ENCODE measurements around the gene KCNQ2.
A peak's percentile ranks its signal among the peaks of the same experiment; 100 is the strongest.

KCNQ2 gene

DNA sequence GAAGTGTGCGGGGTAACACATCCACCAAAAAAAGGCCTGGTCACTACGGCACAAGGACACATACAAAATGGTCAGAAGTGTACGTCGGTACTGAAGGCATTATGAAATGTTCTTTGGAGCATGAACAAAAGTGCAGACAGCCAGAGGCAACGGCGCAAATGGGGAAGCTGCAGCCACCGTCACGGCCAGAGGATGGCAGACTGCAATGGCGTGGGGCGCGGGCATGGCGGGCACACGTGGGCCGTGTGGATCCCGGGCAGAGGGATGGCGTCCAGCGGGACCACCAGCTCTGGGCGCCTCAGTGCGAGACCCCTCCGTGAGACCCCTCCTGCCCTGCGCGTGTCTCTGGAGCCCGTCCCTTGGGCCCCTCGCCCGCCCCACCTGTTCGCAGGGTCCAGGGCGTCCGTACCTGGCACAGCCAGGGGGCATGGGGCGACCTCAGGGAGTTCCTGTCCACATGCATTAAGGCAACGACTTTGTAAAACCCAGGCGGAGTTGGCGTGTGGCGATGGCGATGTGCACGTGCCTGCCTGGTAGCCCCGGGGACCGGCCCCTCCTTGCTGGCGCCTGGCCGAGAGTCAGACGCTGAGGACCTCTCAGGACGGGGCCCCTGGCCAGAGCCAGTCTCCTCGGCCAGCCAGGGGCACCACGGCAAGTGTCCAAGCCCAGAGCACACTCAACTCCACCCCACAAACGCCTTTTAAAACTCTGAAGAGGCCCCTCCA, 71.8 kb downstream of the KCNQ2 start:
- no peak for DNase-seq

DNA sequence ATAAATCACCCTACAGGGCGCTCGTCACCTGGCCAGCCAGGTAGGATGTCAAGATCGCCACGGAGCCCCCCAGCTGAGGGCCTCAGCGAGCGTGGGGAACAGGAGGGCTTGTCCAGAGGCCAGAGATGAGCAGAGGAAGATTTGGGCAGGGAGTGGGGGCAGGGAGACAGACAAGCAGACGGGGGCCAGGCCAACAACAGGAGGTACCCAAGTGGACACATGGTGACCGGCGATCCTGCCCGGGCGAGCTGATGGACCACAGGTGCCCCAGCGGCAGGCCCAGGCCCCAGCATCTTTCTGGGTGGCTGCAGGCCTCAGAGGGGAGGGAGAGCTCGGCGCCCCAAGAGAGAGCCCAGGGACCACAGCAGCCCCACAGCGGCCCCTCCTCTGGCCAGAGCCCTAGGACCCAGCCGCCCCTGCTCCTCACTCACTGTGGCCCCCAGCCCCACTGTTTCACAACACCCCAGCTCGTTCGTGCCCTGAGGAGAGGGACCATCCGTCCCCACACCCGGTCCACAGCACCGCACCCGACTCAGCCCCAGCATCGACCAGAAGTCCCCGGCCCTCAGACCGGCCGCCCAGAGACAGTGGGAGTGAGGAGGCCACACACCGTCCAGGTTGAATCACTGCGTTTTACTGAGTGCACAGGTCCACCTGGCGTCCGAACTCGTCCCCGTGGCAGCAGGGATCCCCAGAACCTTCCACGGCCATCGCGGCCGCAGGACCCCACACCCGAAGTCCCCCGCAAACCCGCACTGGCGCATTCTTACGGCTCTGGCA, 72.7 kb downstream of the KCNQ2 start:
- DNase-seq: no peak

DNA sequence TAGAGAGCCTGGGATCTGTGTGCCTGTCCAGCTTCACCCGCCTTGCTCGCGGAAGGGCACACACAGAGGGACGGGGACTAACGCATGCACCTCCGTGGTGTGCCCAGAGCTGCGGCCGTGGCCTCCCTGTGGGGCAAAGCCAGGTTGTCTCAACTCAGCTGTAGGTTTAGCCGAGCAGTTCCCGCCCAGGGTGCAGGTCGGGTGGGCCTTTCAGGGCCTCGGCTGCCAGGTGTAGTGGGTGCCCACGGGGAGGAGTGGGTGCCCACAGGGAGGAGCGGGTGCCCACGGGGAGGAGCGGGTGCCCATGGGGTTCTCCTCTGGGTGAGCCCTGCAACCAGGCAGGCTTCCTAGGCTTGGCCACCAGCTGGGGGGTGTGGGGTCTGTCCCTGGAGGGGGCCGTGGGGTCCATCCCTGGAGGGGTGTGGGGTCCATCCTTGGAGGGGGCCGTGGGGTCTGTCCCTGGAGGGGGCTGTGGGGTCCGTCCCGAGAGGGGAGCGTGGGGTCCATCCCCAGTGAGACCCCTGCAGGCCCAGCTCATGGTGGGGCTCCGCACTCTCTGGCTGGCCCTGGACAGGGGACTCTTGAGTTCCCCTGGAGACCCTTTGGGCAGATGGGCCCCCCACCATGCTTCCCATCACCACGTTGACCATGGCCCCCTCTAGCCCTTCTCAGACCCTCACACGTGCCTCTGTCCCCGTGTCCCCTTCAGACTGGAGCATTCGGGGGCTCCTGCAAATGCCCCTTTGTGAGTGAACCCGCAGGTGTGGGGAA, 73.5 kb downstream of the KCNQ2 start:
- no peak for DNase-seq

DNA sequence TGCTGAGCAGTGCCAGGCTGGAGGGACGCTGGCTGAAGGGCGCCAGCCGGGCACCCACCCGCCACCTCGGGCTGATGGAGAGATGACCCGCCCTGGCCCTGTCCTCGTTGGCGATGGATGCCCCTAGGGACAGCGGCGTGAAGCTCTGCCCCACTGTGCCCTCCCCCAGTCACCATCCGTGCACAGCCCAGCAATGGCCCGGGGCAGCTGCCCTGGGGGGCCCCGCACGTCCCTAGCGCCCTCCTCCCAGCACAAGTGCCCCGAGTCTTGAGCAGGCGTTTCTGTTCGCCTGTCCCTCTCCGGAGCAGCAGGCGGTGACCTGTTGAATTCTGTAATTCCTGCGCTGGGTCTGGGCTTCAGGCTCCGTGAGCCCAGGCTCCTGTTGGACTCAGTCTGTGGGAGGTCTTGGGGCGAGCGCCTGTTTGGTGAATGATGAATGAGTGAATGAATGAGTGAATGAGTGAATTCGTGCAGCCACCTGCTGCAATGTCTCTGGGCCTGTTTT, 74.5 kb downstream of the KCNQ2 start:
- DNase-seq: no peak

DNA sequence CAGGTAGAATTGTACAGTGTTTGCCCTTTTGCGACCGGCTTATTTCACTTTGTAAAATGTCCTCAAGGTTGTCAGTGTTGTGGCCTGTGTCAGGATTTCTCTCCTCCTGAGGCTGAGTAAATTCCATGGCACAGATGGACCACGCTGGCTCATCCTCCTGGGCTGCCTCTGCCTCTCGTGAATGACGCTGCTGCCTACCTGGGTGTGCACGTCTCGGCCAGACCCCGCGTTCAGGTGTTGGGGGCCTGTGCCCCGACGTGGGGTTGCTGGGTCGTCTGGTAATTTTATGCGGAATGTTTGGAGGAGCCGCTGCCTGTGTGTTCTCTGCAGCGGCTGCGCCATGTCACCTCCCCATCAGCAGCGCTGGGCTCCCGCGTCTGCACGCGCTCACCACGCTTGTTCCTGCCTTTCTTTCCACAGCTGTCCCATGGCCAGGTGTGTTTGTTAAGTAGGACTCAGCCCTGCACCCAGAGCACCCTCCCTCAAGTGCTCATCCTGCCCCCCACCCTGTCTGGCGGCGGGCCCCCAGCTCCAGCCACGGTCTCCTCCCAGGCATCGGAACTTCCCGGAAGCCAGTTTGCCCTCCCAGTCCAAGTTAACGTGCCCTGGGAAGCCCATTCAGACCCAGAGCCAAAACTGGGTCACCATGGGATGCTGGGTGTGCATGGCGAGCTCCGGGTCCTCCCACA, 75.2 kb downstream of the KCNQ2 start:
- DNase-seq: no peak

DNA sequence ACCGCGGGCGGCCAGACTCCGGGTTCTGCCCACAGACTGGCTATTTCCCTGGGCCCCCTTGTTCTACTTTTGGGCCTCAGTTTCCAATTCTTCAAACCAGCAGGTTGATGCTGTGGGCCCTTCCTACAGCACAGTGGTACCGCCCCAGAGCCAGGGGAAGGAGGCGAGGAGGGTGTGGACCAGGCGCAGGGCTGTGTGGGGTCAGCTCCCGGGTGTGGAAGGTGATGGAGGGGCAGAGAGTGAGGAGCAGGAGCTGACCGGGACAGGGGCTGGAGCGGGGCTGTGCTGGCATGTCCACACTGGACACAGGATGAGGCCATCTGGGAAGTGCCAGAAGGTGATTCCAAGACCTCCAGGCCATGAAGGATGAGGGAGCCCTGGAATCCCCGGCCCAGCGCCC, 76.2 kb downstream of the KCNQ2 start:
- no peak for DNase-seq

DNA sequence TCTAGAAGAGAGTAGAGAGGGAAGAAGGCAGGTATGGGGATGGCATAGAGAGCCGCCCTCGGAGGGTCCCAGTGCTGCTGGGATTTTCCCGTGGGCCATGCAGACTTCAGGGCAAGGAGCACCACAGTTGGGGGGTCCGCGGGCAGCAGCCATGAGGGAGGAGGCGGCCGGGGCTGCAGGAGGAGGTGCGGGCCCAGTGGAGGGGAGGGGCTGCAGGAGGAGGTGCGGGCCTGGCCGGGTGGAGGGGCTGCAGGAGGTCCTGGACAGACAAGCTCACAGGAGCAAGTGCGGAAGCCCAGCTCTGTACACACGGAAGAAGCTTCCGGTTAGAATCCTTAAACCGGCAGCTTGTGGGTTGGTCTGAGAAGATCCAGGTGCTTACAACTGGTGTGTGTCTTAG, 76.7 kb downstream of the KCNQ2 start:
- DNase-seq: no peak

DNA sequence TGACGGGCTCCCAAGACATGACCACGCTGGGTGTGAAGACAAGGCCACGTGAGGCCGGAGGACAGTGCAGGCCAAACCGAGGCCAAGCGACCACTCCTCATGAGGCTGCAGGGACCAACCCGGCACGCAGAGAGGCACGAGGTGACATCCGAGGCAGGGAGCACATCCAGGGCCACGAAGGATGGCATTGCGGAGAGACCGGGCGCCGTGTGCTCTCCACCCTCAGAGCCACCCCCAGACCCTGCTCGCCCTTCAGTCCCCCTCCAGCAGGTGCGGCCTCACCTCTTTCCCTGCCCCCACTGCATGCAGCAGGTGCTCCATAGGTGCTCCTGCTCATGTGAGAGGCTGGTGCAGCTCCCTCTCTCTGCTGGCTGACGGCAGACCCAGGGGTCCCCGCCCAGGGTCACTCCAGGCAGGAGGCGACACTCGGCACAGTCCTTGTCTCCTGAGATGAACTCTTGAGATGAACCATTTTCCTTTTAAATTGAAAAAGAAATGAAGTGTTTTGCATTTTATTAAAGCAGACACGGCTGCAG, 77.5 kb downstream of the KCNQ2 start:
- no peak for DNase-seq

DNA sequence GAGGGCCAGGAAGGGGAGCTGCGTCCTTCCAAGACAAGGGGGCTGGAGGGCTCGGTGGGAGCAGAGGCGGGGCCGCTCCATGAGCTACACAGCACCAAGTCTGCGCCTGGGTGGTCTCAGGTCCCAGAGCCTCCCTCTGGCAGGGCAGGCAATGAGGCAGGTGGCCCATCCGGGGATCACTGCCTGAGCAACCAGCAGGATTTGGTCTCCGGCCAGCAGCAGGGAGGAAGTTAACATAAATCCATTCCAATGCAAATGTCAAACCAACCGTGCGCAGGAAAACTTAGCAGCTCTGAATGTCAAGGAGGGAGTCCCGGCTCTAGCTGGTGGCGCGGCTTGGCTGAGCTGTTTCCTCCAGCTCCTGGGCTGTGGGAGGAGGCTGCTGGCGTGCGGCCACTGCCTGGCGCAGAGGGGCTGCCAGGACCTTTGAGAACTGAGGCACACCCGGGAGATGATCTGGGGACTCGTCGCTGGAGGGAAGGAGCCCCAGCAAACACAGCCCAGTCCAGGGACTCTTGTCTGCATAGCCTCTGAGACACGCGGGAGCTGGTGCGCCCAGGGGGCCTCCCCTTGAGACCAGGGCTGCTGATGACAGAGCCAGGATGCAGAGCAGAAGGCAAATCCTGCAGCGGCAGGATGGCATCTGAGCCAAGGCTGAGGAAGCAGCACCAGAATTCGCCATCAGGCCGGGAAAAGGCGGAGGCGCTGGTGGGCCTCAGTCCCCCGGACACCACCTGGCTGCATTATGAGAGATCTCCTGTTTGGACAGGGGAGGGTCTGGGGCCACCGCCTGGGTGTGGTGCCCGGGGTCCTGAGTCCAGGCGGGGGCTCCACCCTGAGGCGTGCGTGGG, 78.2 kb downstream of the KCNQ2 start:
- no peak for DNase-seq

DNA sequence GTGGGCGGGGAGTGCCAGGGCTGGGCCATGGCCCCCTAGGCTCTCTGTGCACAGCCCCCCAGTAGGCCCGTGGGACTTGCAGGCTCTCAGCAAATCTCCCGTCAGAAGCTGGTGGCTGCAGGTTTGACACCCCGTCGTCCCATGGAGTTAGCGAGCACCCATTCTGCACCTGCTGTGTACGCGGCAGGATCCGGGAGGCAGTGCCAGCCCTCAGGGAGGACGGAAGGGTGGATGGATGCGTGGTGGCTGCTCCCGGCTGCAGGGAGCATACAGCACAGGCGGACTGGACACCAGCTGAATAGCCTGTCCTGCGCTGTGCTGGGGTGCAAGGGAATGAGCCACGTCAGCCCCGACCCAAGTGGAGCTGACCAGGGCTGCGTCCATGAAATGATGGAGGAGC, 78.9 kb downstream of the KCNQ2 start:
- DNase-seq: no peak

DNA sequence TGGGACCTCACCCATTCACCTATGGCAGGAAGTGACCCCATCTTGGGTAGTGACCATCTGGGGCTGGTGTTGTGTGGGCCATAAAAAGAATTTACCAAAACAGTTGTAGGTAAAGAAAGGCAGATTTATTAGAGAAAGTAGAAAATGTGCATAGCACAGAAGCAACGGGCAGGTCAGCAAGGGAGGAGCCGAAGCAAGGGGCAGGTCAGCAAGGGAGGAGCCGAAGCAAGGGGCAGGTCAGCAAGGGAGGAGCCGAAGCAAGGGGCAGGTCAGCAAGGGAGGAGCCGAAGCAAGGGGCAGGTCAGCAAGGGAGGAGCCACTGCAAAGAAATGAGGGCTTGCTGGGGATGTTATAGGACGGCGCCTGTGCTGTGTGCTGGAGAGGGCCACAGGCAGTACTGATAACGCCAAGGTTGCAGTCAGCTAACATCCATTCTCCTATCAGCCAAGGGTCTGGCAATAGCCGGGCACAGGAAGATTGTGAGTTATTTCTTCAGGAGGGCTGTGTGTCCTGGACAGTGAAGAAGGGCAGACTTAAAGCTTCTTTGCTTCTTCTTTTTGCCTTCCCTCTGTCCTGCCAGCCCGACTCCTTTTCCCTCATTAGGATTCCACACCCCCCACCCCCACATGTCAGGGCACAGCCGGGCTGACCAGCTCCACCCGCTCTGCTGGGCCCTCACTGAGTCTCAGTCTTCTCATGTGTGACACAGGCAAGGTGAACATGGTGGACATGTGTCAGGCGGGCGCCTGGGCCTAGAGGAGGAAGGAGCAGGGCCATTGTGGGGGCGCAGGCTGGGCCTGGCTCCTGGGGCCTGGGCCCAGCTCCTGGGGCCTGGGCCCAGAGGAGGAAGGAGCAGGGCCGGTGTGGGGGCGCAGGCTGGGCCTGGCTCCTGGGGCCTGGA, 79.7 kb downstream of the KCNQ2 start:
- DNase-seq: no peak

DNA sequence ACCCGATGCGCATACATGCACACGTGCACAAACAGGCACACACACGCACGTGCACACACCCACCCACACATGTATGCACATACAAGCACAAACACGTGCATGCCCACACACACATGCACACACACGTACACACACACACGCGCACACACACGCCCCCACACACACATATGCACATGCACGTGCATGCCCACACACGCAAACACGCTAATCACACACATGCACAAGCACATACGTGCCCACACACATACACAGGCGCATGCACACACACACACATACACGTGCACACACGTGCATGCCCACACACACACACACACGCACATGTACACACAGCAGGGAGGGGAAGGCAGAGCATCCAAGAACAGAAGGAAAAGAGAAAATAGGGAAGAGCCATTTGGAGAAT, 84.5 kb downstream of the KCNQ2 start:
- DNase-seq: no peak

DNA sequence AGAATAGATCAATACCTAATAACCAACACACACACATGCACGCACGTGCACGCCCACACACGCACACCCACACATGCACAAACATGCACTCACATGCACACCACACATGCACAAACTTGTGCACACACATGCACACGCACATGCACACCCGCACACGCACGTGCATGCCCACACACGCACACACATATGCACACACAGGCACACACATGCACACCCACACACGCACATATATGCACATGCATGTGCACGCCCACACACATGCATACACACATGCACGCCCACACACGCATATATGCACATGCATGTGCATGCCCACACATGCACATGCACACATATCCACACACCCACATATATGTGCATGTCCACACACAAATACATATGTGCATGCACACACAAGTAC, 85.1 kb downstream of the KCNQ2 start:
- DNase-seq: no peak

DNA sequence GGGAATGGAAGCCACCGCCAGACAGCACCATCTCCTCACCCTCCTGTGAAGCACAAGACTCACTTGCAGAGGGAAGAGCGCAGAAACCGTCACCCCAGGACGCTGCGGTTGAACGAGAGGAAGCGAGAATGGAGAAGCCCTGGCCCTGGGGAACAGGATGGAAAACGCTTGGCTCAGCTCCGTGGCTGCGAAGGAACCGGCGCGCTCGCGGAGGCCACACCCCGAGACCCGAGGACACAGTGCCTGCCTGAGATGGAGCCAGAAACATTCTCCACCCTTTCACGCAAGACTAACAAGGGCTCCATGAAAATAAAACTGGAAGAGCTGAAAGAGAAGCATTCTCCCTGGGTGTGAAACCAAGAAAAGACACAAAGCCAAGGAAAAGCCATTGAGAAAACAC, 86.0 kb downstream of the KCNQ2 start:
- DNase-seq: no peak

DNA sequence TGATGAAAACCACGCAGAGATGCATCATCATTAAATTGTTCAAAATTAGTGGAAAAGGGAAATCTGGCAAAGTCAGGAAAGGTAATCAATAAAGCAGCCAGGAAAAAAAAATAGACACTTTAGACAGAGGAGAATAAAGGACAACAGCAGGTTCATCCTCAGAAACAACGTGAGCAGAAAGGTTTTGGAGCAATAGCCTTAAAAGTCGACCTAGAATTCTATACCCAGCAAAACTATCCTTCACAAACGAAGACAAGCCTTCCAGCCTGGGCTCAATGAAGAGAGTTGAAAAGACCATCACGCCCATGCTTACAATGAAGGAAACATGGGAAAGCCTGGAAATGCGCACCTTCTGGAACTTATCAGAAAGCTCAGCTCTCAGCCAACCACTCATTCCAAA, 86.6 kb downstream of the KCNQ2 start:
- DNase-seq: no peak

DNA sequence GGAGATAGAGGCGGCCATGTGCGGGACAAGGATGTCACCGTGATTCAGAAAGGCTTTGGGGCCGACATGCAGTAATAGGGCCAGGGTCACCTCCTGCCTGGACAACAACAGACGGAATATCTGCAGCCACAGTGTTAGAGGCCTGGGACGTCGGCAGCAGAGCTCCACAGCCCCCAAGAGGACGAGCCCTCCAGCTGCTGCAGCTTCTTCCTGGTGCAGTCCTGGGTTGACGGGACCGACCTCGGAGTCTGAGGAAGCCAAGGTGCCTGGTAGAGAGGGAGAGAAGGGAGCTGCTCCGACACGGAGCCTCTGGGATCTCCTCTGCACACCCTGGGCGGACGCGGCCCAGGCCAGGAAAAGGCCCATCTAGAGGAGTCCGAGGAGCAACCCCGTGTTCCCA, 88.1 kb downstream of the KCNQ2 start:
- DNase-seq: no peak

DNA sequence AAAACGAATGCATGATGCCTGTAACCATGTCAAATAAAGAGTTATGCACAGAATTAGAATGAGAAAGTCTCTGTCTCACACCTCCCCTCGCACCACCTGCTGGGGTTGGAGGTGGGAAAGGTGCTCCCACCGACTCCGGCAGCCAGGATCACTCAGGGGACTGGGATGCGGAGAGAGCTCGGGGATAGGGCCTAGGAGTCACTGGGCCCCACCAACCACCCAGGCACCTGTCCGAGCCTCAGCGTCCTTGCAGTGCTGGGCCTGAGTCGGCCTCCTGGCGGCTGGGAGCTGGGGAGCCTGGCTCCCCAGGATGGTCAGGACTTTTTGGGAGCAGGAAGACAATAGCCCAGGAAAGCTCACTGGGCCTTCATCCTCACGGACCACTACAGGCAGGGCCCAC, 88.9 kb downstream of the KCNQ2 start:
- no peak for DNase-seq

DNA sequence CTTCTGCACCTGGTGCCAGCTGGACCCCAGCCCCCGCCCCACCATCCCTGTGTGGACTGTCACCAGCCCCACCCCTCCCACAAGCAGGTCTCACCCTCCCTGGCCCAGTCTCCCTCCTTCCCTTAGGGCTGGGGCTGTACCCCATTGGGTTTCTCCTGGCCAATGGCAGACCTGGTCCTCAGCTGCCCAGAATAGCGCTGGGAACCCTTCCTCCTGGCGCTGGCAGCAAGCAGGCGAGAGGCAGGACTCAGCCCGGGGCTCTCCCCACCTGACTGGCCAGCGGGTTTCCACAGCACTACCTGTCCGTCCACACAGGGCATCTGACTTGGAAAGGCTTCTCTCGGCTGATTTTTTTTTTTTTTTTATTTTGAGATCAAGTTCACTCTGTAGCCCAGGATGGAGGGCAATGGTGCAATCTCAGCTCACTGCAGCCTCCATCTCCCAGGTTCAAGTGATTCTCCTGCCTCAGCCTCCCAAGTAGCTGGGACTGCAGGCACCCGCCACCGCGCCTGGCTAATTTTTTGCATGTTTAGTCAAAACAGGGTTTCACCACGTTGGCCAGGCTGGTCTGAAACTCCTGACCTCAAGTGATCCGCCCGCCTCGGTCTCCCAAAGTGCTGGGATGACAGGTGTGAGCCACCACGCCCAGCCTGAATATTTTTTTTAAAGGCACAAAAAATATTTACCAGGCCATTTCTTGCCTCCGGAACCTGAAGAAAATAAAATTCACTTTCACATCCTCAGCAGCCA, 89.7 kb downstream of the KCNQ2 start:
- no peak for DNase-seq

DNA sequence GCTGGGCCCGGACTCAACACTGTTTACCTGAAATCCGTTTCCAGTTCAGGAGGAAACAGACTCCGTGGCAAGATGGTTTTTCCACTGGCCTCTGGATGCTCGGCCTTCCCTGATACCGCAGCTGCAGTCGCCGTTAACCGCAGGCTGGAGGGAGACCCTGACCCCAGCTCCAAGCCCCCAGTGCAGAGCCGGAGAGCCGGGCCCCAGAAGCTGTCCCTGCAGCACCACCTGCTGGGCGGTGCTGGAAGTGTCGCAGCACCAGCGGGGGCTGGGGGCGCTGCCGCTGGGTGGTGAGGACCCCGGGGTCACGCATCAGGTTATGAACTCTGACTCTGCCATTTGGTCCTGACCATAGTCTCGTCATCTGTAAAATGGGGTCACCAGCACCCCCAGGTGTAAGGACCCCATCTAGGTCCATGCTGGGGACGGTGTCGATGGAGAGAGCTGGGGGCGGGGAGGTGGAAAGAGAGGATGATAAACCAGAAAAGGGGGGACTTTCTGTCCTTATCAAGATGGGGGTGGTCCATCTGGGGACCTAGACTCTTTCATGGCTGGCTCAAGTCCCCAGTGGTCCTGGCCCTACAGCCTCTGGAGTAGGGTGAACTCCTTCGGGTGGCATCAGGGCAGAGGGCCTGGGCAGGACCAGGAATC, 90.5 kb downstream of the KCNQ2 start:
- peak; percentile 15 for DNase-seq

Data from OCI-M1 (cell line).